ENCODE measurements around the gene ZNF592.

GRCh38 chr15:84734794-84735479, 13.5 kb upstream of the ZNF592 start:
- TF ChIP-seq RAD21 (CRISPR knock-in tag; conservative IDR thresholded peaks at IDR 0.05 in 1 of 2, IDR thresholded peaks at IDR 0.05 in 1 of 2): peak in 1 of 2 experiments; percentile 32; a peak in 3 of 4 replicates
- TF ChIP-seq SP1 (CRISPR knock-in tag; IDR thresholded peaks at IDR 0.05): peak; percentile 68; the same call in 1 of the 2 replicates
- TF ChIP-seq, protein P1, sequence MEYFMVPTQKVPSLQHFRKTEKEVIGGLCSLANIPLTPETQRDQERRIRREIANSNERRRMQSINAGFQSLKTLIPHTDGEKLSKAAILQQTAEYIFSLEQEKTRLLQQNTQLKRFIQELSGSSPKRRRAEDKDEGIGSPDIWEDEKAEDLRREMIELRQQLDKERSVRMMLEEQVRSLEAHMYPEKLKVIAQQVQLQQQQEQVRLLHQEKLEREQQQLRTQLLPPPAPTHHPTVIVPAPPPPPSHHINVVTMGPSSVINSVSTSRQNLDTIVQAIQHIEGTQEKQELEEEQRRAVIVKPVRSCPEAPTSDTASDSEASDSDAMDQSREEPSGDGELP (CRISPR knock-in tag; IDR thresholded peaks at IDR 0.05; ENCODE audit: borderline replicate concordance): peak; percentile 51; the same call in 1 of the 2 replicates
- no peak for TF ChIP-seq SIN3B (IDR thresholded peaks at IDR 0.05; ENCODE audit: low read depth)
- peak; percentile 59; the same call in 1 of the 2 replicates for TF ChIP-seq POLR2AphosphoS5 (IDR thresholded peaks at IDR 0.05; ENCODE audit: control insufficient read depth, insufficient read depth, low read depth, low read length)
- no peak for TF ChIP-seq RBM22 (IDR thresholded peaks at IDR 0.05; ENCODE audit: low read depth, low read length, poor library complexity, severe bottlenecking)
- TF ChIP-seq NR3C1 (CRISPR knock-in tag; IDR thresholded peaks at IDR 0.05): no peak
- TF ChIP-seq HMGXB4 (CRISPR knock-in tag; IDR thresholded peaks at IDR 0.05): no peak
- peak; percentile 81 for TF ChIP-seq POLR2A (conservative IDR thresholded peaks at IDR 0.05)

Data from K562 (cell line).